HG02938 (cell line): ENCODE results near the gene PTPDC1.

ENCODE experiments used
- ATAC-seq: cut with Tn5 transposase; IDR thresholded peaks from one replicate; pipeline ENCODE4 v1.9.1; 2021; ENCODE audit warnings: mild to moderate bottlenecking, moderate library complexity; ENCODE audit not compliant: unreplicated experiment

The PTPDC1 gene

GRCh38 chr9:94139672-94140417 is 55.6 kb downstream of the PTPDC1 start:
- ATAC-seq, result no peak

GRCh38 chr9:94140418-94140780 is 56.1 kb downstream of the PTPDC1 start:
- no peak for ATAC-seq

GRCh38 chr9:94140791-94141790 is 56.8 kb downstream of the PTPDC1 start:
- ATAC-seq, result no peak

- no peak for ATAC-seq
Measured at GRCh38 chr9:94142353-94142752, 58.1 kb downstream of the PTPDC1 start.

GRCh38 chr9:94144394-94144793 is 60.1 kb downstream of the PTPDC1 start:
- ATAC-seq, result no peak

- ATAC-seq, result no peak
Measured at GRCh38 chr9:94145640-94146039, 61.4 kb downstream of the PTPDC1 start.

GRCh38 chr9:94147776-94148175 is 63.5 kb downstream of the PTPDC1 start:
- no peak for ATAC-seq

GRCh38 chr9:94148419-94148818 is 64.2 kb downstream of the PTPDC1 start:
- no peak for ATAC-seq

GRCh38 chr9:94149696-94150095 is 65.4 kb downstream of the PTPDC1 start:
- no peak for ATAC-seq

- no peak for ATAC-seq
Measured at GRCh38 chr9:94150279-94150828, 66.1 kb downstream of the PTPDC1 start.

GRCh38 chr9:94150890-94151650 is 66.8 kb downstream of the PTPDC1 start:
- ATAC-seq, result no peak

GRCh38 chr9:94153905-94154304 is 69.6 kb downstream of the PTPDC1 start:
- no peak for ATAC-seq

- no peak for ATAC-seq
Measured at GRCh38 chr9:94156348-94157049, 72.2 kb downstream of the PTPDC1 start.

- no peak for ATAC-seq
Measured at GRCh38 chr9:94157050-94157801, 73.0 kb downstream of the PTPDC1 start.
